ENCODE results near the gene ANKRD63. TPM values are rescaled to one million over a fixed set of nuclear protein-coding genes. Genes with fewer than 3 reads are reported as not detected.

ANKRD63 gene
- total and polyA plus RNA-seq, 8 donors, result 0.37 TPM; not detected in 7

GRCh38 chr15:40254452-40254851, 28.4 kb downstream of the ANKRD63 start:
- Histone ChIP-seq H3K4me3 (no peak overlapping the region), H3K27ac (no peak overlapping the region), H3K36me3 (no peaks in the 10 kb centered on the region), H3K4me1 (peaks cover 12 to 30% (median 24%) of the 10 kb centered on the region in 4 donors), H3K9me3 (no peaks in the 10 kb centered on the region), H3K27me3 (peaks cover 0 to 34% (median 17%) of the 10 kb centered on the region in 3 donors)
- DNase-seq, result no peak
- TF ChIP-seq, protein P1, sequence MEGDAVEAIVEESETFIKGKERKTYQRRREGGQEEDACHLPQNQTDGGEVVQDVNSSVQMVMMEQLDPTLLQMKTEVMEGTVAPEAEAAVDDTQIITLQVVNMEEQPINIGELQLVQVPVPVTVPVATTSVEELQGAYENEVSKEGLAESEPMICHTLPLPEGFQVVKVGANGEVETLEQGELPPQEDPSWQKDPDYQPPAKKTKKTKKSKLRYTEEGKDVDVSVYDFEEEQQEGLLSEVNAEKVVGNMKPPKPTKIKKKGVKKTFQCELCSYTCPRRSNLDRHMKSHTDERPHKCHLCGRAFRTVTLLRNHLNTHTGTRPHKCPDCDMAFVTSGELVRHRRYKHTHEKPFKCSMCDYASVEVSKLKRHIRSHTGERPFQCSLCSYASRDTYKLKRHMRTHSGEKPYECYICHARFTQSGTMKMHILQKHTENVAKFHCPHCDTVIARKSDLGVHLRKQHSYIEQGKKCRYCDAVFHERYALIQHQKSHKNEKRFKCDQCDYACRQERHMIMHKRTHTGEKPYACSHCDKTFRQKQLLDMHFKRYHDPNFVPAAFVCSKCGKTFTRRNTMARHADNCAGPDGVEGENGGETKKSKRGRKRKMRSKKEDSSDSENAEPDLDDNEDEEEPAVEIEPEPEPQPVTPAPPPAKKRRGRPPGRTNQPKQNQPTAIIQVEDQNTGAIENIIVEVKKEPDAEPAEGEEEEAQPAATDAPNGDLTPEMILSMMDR (IDR thresholded peaks at IDR 0.05), result no peak
- TF ChIP-seq POLR2AphosphoS5 (IDR thresholded peaks at IDR 0.05), result no peak
- no peak for TF ChIP-seq EP300 (IDR thresholded peaks at IDR 0.05)
- no peak for TF ChIP-seq POLR2A (IDR thresholded peaks at IDR 0.05)
- WGBS, 5 donors, result 91 to 100% (median 96%) methylated on average over 3 of the region's 3 CpGs
- intact Hi-C loops (cut with DNase I; ENCODE audit: low total_unique reads), result no loop called here

- peak overlapping the region; percentile 55 to 74 (median 62) for H3K4me3 ChIP-seq
- no peak for DNase-seq
- TF ChIP-seq POLR2AphosphoS5 (IDR thresholded peaks at IDR 0.05), result no peak
- no peak for TF ChIP-seq POLR2A (IDR thresholded peaks at IDR 0.05)
- no peak for TF ChIP-seq EP300 (IDR thresholded peaks at IDR 0.05)
- TF ChIP-seq, protein P1 (IDR thresholded peaks at IDR 0.05), result no peak
- WGBS, 5 donors, result 24 to 43% (median 28%) methylated on average over 20 to 28 of the region's 28 CpGs
- H3K27me3 ChIP-seq, result peaks cover 0 to 34% (median 17%) of the 10 kb centered on the region in 3 donors
- intact Hi-C loops (cut with DNase I; ENCODE audit: low total_unique reads), result no loop called here
- H3K36me3 ChIP-seq, result no peaks in the 10 kb centered on the region
- no peaks in the 10 kb centered on the region for H3K9me3 ChIP-seq
- H3K4me1 ChIP-seq, result peaks cover 12 to 30% (median 24%) of the 10 kb centered on the region in 4 donors
- peak overlapping the region in 4 of 5 donors; percentile 36 to 74 (median 54) for H3K27ac ChIP-seq
Measured at GRCh38 chr15:40253167-40253790, 29.6 kb downstream of the ANKRD63 start.

GRCh38 chr15:40252438-40253166, 30.3 kb downstream of the ANKRD63 start:
- intact Hi-C loops (cut with DNase I; ENCODE audit: low total_unique reads), result no loop called here
- no peaks in the 10 kb centered on the region for H3K9me3 ChIP-seq
- peak overlapping the region; percentile 36 to 74 (median 51) for H3K27ac ChIP-seq
- peak; percentile 70 to 88 for DNase-seq
- H3K36me3 ChIP-seq, result no peaks in the 10 kb centered on the region
- H3K27me3 ChIP-seq, result peaks cover 0 to 34% (median 17%) of the 10 kb centered on the region in 3 donors
- TF ChIP-seq POLR2AphosphoS5 (IDR thresholded peaks at IDR 0.05), result peak in 1 of 3 donors; percentile 33
- no peak for TF ChIP-seq POLR2A (IDR thresholded peaks at IDR 0.05)
- H3K4me1 ChIP-seq, result peaks cover 12 to 30% (median 24%) of the 10 kb centered on the region in 4 donors
- WGBS, 5 donors, result 1 to 3% (median 1%) methylated on average over 20 to 82 of the region's 82 CpGs
- H3K4me3 ChIP-seq, result peak overlapping the region; percentile 55 to 74 (median 62)

DNA sequence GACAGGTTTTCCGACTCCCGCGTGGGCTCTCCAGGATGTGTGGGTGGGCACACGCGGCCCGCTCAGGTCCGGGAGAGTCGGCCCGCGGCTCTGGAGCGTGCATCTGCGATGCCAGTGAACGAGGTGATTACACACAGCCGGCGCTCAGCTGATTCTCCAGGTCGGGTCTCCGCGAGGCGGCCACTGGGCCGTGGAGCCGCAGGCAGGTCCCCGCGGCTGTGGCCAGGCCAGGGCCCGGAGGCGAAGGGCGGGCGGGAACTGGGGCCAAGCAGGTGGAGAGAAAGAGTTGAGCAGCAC, 30.8 kb downstream of the ANKRD63 start:
- Histone ChIP-seq H3K27ac (peak overlapping the region in 3 of 5 donors; percentile 36 to 74 (median 62)), H3K9me3 (no peaks in the 10 kb centered on the region), H3K4me3 (peak overlapping the region; percentile 55 to 74 (median 62)), H3K36me3 (no peaks in the 10 kb centered on the region), H3K4me1 (peaks cover 12 to 30% (median 24%) of the 10 kb centered on the region in 4 donors), H3K27me3 (peaks cover 0 to 33% (median 17%) of the 10 kb centered on the region in 3 donors)
- TF ChIP-seq POLR2A (IDR thresholded peaks at IDR 0.05) (no peak), EP300 (IDR thresholded peaks at IDR 0.05) (no peak), POLR2AphosphoS5 (IDR thresholded peaks at IDR 0.05) (no peak)
- TF ChIP-seq, protein P1 (IDR thresholded peaks at IDR 0.05), result no peak
- intact Hi-C loops (cut with DNase I; ENCODE audit: low total_unique reads), result no loop called here
- WGBS, 5 donors, result 26 to 43% (median 39%) methylated on average over 17 to 27 of the region's 27 CpGs
- DNase-seq, result no peak
